ENCODE results near the gene CLTC.
A peak's percentile ranks its signal among the peaks of the same experiment; 100 is the strongest.

CLTC gene

DNA sequence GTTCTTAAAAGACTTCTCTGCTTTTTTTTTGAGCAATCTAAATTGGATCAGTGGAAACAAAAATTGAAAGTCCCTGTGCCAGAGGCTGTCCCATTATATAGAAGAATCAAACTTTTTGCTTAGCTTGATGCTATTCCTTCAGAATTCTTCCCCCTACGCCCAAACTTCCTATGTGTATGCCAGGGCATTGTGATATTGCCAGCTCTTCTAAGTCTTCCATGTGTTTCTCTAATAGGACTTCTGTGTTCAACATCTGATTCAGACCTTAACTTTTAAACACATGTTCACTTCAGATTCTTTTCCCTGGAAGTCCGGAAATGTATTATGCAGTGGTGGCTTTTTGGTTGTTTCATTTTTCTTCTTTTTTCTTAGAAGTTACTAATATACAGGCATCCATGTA is 68.8 kb downstream of the CLTC start:
- Mint-ChIP-seq H3K27ac (no peak overlapping the region), H3K9me3 (no peaks in the 10 kb centered on the region), H3K27me3 (ENCODE audit: low read depth) (no peaks in the 10 kb centered on the region), H3K4me3 (no peak overlapping the region), H3K36me3 (ENCODE audit: low read depth) (peaks cover 75% of the 10 kb centered on the region), H3K4me1 (no peaks in the 10 kb centered on the region)
- no peak for TF ChIP-seq CTCF (IDR thresholded peaks at IDR 0.05; ENCODE audit: unreplicated experiment in 3 of 3)

GRCh38 chr17:59693582-59693981 is 73.9 kb downstream of the CLTC start:
- no peaks in the 10 kb centered on the region for H3K4me1 Mint-ChIP-seq
- H3K27ac Mint-ChIP-seq, result no peak overlapping the region
- no peaks in the 10 kb centered on the region for H3K9me3 Mint-ChIP-seq
- no peak for TF ChIP-seq CTCF (IDR thresholded peaks at IDR 0.05; ENCODE audit: unreplicated experiment in 3 of 3)
- H3K27me3 Mint-ChIP-seq (ENCODE audit: low read depth), result no peaks in the 10 kb centered on the region
- H3K36me3 Mint-ChIP-seq (ENCODE audit: low read depth), result peaks cover 84% of the 10 kb centered on the region
- H3K4me3 Mint-ChIP-seq, result no peak overlapping the region

DNA sequence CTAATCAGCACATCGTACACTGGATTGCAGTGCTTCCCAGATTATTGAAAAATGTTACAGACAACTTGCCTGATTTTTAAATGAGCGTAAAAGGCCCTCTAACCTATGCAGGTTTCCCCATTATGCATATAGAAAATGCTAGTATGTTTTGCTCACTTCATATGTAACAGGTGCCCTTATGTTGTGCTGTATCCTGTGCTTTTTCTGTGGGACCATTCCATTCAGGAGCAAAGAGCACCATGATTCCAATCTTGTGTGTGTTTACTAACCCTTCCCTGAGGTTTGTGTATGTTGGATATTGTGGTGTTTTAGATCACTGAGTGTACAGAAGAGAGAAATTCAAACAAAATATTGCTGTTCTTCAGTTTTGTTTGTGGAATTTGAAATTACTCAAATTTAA is 74.6 kb downstream of the CLTC start:
- Mint-ChIP-seq H3K27ac (peak overlapping the region in 1 of 3 experiments; percentile 10), H3K27me3 (ENCODE audit: low read depth) (no peaks in the 10 kb centered on the region), H3K36me3 (ENCODE audit: low read depth) (peaks cover 86% of the 10 kb centered on the region), H3K9me3 (no peaks in the 10 kb centered on the region), H3K4me1 (no peaks in the 10 kb centered on the region), H3K4me3 (no peak overlapping the region)
- TF ChIP-seq CTCF (IDR thresholded peaks at IDR 0.05; ENCODE audit: unreplicated experiment in 3 of 3), result no peak

- Mint-ChIP-seq H3K27me3 (ENCODE audit: low read depth) (no peaks in the 10 kb centered on the region), H3K36me3 (ENCODE audit: low read depth) (peaks cover 82% of the 10 kb centered on the region), H3K4me3 (no peak overlapping the region), H3K9me3 (no peaks in the 10 kb centered on the region), H3K27ac (no peak overlapping the region), H3K4me1 (no peaks in the 10 kb centered on the region)
- no peak for TF ChIP-seq CTCF (IDR thresholded peaks at IDR 0.05; ENCODE audit: unreplicated experiment in 3 of 3)
Measured at GRCh38 chr17:59695945-59696681, 76.4 kb downstream of the CLTC start.

DNA sequence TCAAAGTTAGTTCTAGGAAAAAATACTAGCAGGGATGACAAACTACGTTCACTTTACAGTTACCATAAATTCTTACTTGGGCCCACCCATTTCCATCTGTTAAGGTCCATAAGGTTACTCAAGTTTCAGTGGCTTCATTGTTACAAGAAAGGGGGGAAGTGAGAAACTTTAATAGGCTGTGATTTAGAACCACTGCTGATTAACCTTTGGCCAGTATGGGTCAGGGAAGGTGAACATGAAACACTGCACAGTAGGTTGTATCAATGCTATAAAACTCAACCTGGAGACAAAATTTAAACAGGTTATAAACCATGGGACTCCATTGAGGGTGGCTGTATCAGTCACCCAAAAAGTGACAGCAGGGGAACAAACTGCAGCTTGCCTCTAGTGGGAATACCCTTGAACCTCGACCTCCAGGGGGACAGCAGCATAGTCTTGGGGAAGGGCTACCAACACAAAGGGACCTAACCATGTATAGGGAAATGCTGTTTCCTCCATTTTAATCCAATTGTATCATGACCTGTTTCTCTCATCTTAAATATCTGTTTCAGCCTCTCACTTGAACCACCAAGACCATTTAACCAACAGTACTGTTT is 77.1 kb downstream of the CLTC start:
- no peak for TF ChIP-seq CTCF (IDR thresholded peaks at IDR 0.05; ENCODE audit: unreplicated experiment in 3 of 3)
- H3K4me1 Mint-ChIP-seq, result no peaks in the 10 kb centered on the region
- no peak overlapping the region for H3K27ac Mint-ChIP-seq
- no peak overlapping the region for H3K4me3 Mint-ChIP-seq
- no peaks in the 10 kb centered on the region for H3K9me3 Mint-ChIP-seq
- peaks cover 76% of the 10 kb centered on the region for H3K36me3 Mint-ChIP-seq (ENCODE audit: low read depth)
- no peaks in the 10 kb centered on the region for H3K27me3 Mint-ChIP-seq (ENCODE audit: low read depth)

- no peak for TF ChIP-seq CTCF (IDR thresholded peaks at IDR 0.05; ENCODE audit: unreplicated experiment in 3 of 3)
- H3K27me3 Mint-ChIP-seq (ENCODE audit: low read depth), result no peaks in the 10 kb centered on the region
- peaks cover 72% of the 10 kb centered on the region for H3K36me3 Mint-ChIP-seq (ENCODE audit: low read depth)
- H3K27ac Mint-ChIP-seq, result no peak overlapping the region
- H3K9me3 Mint-ChIP-seq, result no peaks in the 10 kb centered on the region
- no peaks in the 10 kb centered on the region for H3K4me1 Mint-ChIP-seq
- H3K4me3 Mint-ChIP-seq, result no peak overlapping the region
Measured at GRCh38 chr17:59698143-59698542, 78.4 kb downstream of the CLTC start.
